ENCODE results near the gene ARHGAP4.

The ARHGAP4 gene

DNA sequence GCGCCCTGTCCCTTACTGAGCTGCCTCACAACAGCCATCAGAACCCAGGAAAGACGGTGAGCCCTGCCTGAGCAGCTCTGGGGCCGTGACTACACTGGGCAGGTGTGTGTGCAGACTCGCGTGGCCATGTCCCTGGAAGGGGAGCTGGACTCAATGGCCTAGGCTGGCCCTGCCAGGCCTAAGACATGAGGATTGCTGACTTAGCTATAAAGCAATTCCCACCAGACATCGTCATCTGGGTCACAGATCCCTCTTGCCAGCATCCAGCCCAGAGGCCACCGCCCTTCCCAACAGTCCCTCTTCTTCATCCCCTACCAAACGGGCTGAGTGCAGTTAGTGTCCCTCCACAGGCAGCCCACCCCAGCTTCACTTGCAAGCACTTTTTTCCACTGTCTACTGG is 5.1 kb upstream of the ARHGAP4 start:
- no peak overlapping the region for H2AFZ ChIP-seq (ENCODE audit: low read length)
- peaks cover 8 to 13% of the 10 kb centered on the region in 2 donors for H3K4me1 ChIP-seq (ENCODE audit: control insufficient read depth in 2 of 2, insufficient read depth in 1 of 2, low read depth in 1 of 2, low read length in 2 of 2)
- no peak overlapping the region for H3K14ac ChIP-seq (ENCODE audit: low read length)
- no peak overlapping the region for H2BK5ac ChIP-seq (ENCODE audit: low read length)
- H3K4ac ChIP-seq (ENCODE audit: low read length) = no peak overlapping the region
- H2BK15ac ChIP-seq (ENCODE audit: low read length) = no peak overlapping the region
- no peak overlapping the region for H2BK12ac ChIP-seq (ENCODE audit: low read length)
- no peak overlapping the region for H3K23ac ChIP-seq (ENCODE audit: low read depth, low read length, poor library complexity)
- H2AK5ac ChIP-seq (ENCODE audit: low read depth, low read length) = no peak overlapping the region
- peaks cover 10 to 41% of the 10 kb centered on the region in 2 donors for H3K36me3 ChIP-seq (replicated peaks in 1 of 2; ENCODE audit: control insufficient read depth in 2 of 2, insufficient read depth in 2 of 2, low read length in 2 of 2)
- no peak overlapping the region for H3K27ac ChIP-seq (replicated peaks; ENCODE audit: low read length)
- no peak overlapping the region for H2BK120ac ChIP-seq (ENCODE audit: low read depth, low read length)
- H3K79me1 ChIP-seq (ENCODE audit: low read depth, low read length) = peaks cover 6% of the 10 kb centered on the region
- DNase-seq (ENCODE audit: low spot score) = no peak
- H4K8ac ChIP-seq (ENCODE audit: low read depth, low read length) = no peak overlapping the region
- no peak overlapping the region for H3K18ac ChIP-seq (ENCODE audit: low read length)
- H3K9ac ChIP-seq (ENCODE audit: low read depth, low read length, poor library complexity) = no peak overlapping the region
- H3K27me3 ChIP-seq (ENCODE audit: control insufficient read depth in 3 of 3, insufficient read depth in 3 of 3, low read depth in 1 of 3, low read length in 3 of 3) = peaks cover 0 to 26% (median 0%) of the 10 kb centered on the region in 3 experiments
- H3K4me2 ChIP-seq (ENCODE audit: insufficient read depth, low read length, poor library complexity, severe bottlenecking) = no peak overlapping the region
- no peaks in the 10 kb centered on the region for H3K9me3 ChIP-seq (replicated peaks in 1 of 2; ENCODE audit: control insufficient read depth in 2 of 2, insufficient read depth in 1 of 2, low read depth in 1 of 2, low read length in 2 of 2)
- no peak overlapping the region for H4K91ac ChIP-seq (ENCODE audit: low read depth, low read length, poor library complexity)
- no peak overlapping the region for H3K4me3 ChIP-seq (ENCODE audit: low read length in 2 of 2)
- no CpG with 5 or more reads among the region's 8 CpGs for whole genome bisulfite sequencing, 2 donors (ENCODE audit: extremely low coverage in 2 of 2, insufficient read length in 2 of 2, insufficient replicate concordance in 1 of 2)

DNA sequence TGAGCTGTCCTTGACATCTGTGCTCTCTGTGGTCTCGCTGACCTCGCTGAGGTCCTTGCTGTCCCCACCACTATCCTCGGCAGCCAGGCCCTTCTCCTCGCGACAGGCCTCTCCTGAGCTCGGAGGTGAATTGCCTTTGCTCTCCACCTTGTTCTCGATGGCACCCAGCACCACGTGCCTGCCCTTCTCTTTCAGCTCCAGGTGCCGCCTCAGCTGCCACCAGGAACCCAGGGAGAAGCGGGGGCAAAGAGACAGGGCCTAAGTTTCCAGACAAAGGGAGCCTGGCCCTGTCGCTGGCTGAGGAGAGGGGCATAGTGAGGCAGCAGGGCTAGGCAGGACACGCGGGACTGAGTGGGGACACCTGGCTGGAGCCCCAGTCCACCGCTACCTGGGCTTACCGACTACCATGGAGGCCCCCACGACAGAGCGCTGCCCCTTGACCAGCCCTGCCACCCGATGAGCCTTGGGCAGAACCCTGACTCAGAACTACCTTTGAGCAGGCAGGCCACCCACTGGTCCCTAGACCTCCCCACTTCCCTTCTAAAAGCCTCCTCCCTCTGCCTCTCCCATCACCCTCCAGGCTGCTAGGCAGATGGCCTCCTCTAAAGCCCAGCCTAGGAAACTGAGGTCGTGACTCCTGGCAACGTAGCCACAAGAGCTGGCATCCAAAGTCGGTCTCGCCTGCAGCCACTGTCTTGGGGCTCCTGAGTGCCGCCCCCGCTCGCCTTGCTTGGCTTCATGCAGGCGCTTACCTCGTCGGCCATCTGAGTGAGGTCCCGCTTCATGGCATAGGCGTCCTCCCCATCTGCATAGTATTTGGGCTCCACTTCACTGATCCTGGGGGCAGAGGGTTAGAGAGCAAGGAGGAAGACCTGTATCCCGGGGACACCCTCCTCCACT is 4.2 kb upstream of the ARHGAP4 start:
- no peak overlapping the region for H2AK5ac ChIP-seq (ENCODE audit: low read depth, low read length)
- no peak overlapping the region for H3K14ac ChIP-seq (ENCODE audit: low read length)
- H2BK5ac ChIP-seq (ENCODE audit: low read length) = no peak overlapping the region
- no peak overlapping the region for H3K9ac ChIP-seq (ENCODE audit: low read depth, low read length, poor library complexity)
- H2BK120ac ChIP-seq (ENCODE audit: low read depth, low read length) = no peak overlapping the region
- no peak overlapping the region for H2BK15ac ChIP-seq (ENCODE audit: low read length)
- no peak overlapping the region for H3K27ac ChIP-seq (replicated peaks; ENCODE audit: low read length)
- whole genome bisulfite sequencing, 2 donors (ENCODE audit: extremely low coverage in 2 of 2, insufficient read length in 2 of 2, insufficient replicate concordance in 1 of 2) = no CpG with 5 or more reads among the region's 31 CpGs
- H3K79me1 ChIP-seq (ENCODE audit: low read depth, low read length) = peaks cover 6% of the 10 kb centered on the region
- peaks cover 10 to 41% of the 10 kb centered on the region in 2 donors for H3K36me3 ChIP-seq (replicated peaks in 1 of 2; ENCODE audit: control insufficient read depth in 2 of 2, insufficient read depth in 2 of 2, low read length in 2 of 2)
- H4K8ac ChIP-seq (ENCODE audit: low read depth, low read length) = no peak overlapping the region
- peaks cover 8 to 13% of the 10 kb centered on the region in 2 donors for H3K4me1 ChIP-seq (ENCODE audit: control insufficient read depth in 2 of 2, insufficient read depth in 1 of 2, low read depth in 1 of 2, low read length in 2 of 2)
- no peaks in the 10 kb centered on the region for H3K9me3 ChIP-seq (replicated peaks in 1 of 2; ENCODE audit: control insufficient read depth in 2 of 2, insufficient read depth in 1 of 2, low read depth in 1 of 2, low read length in 2 of 2)
- H3K23ac ChIP-seq (ENCODE audit: low read depth, low read length, poor library complexity) = no peak overlapping the region
- H4K91ac ChIP-seq (ENCODE audit: low read depth, low read length, poor library complexity) = no peak overlapping the region
- no peak overlapping the region for H3K4me3 ChIP-seq (ENCODE audit: low read length in 2 of 2)
- H2BK12ac ChIP-seq (ENCODE audit: low read length) = no peak overlapping the region
- peaks cover 0 to 26% (median 5%) of the 10 kb centered on the region in 3 experiments for H3K27me3 ChIP-seq (ENCODE audit: control insufficient read depth in 3 of 3, insufficient read depth in 3 of 3, low read depth in 1 of 3, low read length in 3 of 3)
- no peak for DNase-seq (ENCODE audit: low spot score)
- no peak overlapping the region for H3K4ac ChIP-seq (ENCODE audit: low read length)
- no peak overlapping the region for H3K4me2 ChIP-seq (ENCODE audit: insufficient read depth, low read length, poor library complexity, severe bottlenecking)
- no peak overlapping the region for H3K18ac ChIP-seq (ENCODE audit: low read length)
- H2AFZ ChIP-seq (ENCODE audit: low read length) = no peak overlapping the region

DNA sequence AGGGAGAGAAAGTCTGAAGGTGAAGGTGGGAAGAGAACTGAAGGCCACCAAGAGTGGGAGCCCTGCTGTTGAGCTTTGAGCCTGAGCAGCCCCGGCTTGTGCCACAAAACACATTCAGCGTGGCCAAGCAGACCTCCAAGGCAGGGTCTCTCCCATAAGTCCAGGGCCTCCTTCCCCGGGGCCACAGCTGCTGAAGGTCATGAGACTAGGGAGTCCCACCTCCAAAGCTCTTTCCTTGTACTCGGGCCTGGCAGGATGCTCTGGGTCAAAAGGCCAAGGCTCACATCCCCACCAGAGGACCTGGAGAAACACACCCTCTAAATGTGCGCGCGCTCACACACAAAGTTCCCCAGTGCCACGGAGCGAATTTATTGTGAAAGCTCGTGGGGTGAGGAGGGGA is 3.5 kb upstream of the ARHGAP4 start:
- Histone ChIP-seq H3K18ac (ENCODE audit: low read length) (no peak overlapping the region), H2BK12ac (ENCODE audit: low read length) (no peak overlapping the region), H3K4me2 (ENCODE audit: insufficient read depth, low read length, poor library complexity, severe bottlenecking) (no peak overlapping the region), H3K23ac (ENCODE audit: low read depth, low read length, poor library complexity) (no peak overlapping the region), H3K4ac (ENCODE audit: low read length) (no peak overlapping the region), H3K27me3 (ENCODE audit: control insufficient read depth in 3 of 3, insufficient read depth in 3 of 3, low read depth in 1 of 3, low read length in 3 of 3) (peaks cover 0 to 31% (median 5%) of the 10 kb centered on the region in 3 experiments), H4K91ac (ENCODE audit: low read depth, low read length, poor library complexity) (no peak overlapping the region), H3K4me3 (ENCODE audit: low read length in 2 of 2) (no peak overlapping the region), H2BK5ac (ENCODE audit: low read length) (no peak overlapping the region), H3K4me1 (ENCODE audit: control insufficient read depth in 2 of 2, insufficient read depth in 1 of 2, low read depth in 1 of 2, low read length in 2 of 2) (peaks cover 12 to 13% of the 10 kb centered on the region in 2 donors), H4K8ac (ENCODE audit: low read depth, low read length) (no peak overlapping the region), H2BK15ac (ENCODE audit: low read length) (no peak overlapping the region), H2AFZ (ENCODE audit: low read length) (no peak overlapping the region), H3K79me1 (ENCODE audit: low read depth, low read length) (peaks cover 6% of the 10 kb centered on the region), H3K14ac (ENCODE audit: low read length) (no peak overlapping the region), H2AK5ac (ENCODE audit: low read depth, low read length) (no peak overlapping the region), H3K36me3 (replicated peaks in 1 of 2; ENCODE audit: control insufficient read depth in 2 of 2, insufficient read depth in 2 of 2, low read length in 2 of 2) (peaks cover 10 to 41% of the 10 kb centered on the region in 2 donors), H2BK120ac (ENCODE audit: low read depth, low read length) (no peak overlapping the region), H3K27ac (replicated peaks; ENCODE audit: low read length) (no peak overlapping the region), H3K9me3 (replicated peaks in 1 of 2; ENCODE audit: control insufficient read depth in 2 of 2, insufficient read depth in 1 of 2, low read depth in 1 of 2, low read length in 2 of 2) (no peaks in the 10 kb centered on the region), H3K9ac (ENCODE audit: low read depth, low read length, poor library complexity) (no peak overlapping the region)
- no CpG with 5 or more reads among the region's 10 CpGs for WGBS, 2 donors (ENCODE audit: extremely low coverage in 2 of 2, insufficient read length in 2 of 2, insufficient replicate concordance in 1 of 2)
- no peak for DNase-seq (ENCODE audit: low spot score)

DNA sequence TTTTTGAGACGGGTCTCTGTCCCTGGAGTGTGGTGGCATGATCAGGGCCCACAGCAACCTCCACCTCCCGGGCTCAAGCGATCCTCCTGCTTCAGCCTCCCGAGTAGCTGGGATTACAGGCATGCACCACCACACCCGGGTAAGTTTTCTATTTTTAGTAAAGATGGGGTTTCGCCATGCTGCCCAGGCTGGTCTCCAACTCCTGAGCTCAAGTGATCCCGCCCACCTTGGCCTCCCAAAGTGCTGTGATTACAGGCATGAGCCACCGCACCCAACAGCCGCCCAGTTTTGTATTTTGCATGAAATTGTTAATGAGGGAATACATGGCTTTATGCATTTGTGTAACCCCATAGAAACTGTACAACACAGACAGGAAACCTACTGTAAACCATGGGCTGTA is 2.8 kb upstream of the ARHGAP4 start:
- Histone ChIP-seq H2BK12ac (ENCODE audit: low read length) (no peak overlapping the region), H3K9ac (ENCODE audit: low read depth, low read length, poor library complexity) (no peak overlapping the region), H4K8ac (ENCODE audit: low read depth, low read length) (no peak overlapping the region), H3K27ac (replicated peaks; ENCODE audit: low read length) (no peak overlapping the region), H3K23ac (ENCODE audit: low read depth, low read length, poor library complexity) (no peak overlapping the region), H3K18ac (ENCODE audit: low read length) (no peak overlapping the region), H3K4me2 (ENCODE audit: insufficient read depth, low read length, poor library complexity, severe bottlenecking) (peak overlapping the region; percentile 2), H3K4ac (ENCODE audit: low read length) (no peak overlapping the region), H3K4me3 (ENCODE audit: low read length in 2 of 2) (no peak overlapping the region), H3K4me1 (ENCODE audit: control insufficient read depth in 2 of 2, insufficient read depth in 1 of 2, low read depth in 1 of 2, low read length in 2 of 2) (peaks cover 12 to 17% of the 10 kb centered on the region in 2 donors), H3K36me3 (replicated peaks in 1 of 2; ENCODE audit: control insufficient read depth in 2 of 2, insufficient read depth in 2 of 2, low read length in 2 of 2) (peaks cover 10 to 41% of the 10 kb centered on the region in 2 donors), H3K27me3 (ENCODE audit: control insufficient read depth in 3 of 3, insufficient read depth in 3 of 3, low read depth in 1 of 3, low read length in 3 of 3) (peaks cover 0 to 33% (median 5%) of the 10 kb centered on the region in 3 experiments), H2BK15ac (ENCODE audit: low read length) (no peak overlapping the region), H3K14ac (ENCODE audit: low read length) (no peak overlapping the region), H2BK5ac (ENCODE audit: low read length) (no peak overlapping the region), H3K79me1 (ENCODE audit: low read depth, low read length) (peaks cover under 1% of the 10 kb centered on the region), H2AFZ (ENCODE audit: low read length) (no peak overlapping the region), H2BK120ac (ENCODE audit: low read depth, low read length) (no peak overlapping the region), H3K9me3 (replicated peaks in 1 of 2; ENCODE audit: control insufficient read depth in 2 of 2, insufficient read depth in 1 of 2, low read depth in 1 of 2, low read length in 2 of 2) (no peaks in the 10 kb centered on the region), H2AK5ac (ENCODE audit: low read depth, low read length) (no peak overlapping the region), H4K91ac (ENCODE audit: low read depth, low read length, poor library complexity) (no peak overlapping the region)
- no CpG with 5 or more reads among the region's 9 CpGs for WGBS, 2 donors (ENCODE audit: extremely low coverage in 2 of 2, insufficient read length in 2 of 2, insufficient replicate concordance in 1 of 2)
- no peak for DNase-seq (ENCODE audit: low spot score)
